Stimulated activated CD4-positive, alpha-beta T cell treated with anti-CD3 and anti-CD28 coated beads, Interleukin-4, amount 100 ng/mL, for 24 hours (primary cell): ENCODE results near the gene CSNK1G3.

Experiments used
- DNase-seq: peaks from one replicate; pipeline ENCODE4 v3.0.0-alpha.2; 2020

The CSNK1G3 gene

DNA sequence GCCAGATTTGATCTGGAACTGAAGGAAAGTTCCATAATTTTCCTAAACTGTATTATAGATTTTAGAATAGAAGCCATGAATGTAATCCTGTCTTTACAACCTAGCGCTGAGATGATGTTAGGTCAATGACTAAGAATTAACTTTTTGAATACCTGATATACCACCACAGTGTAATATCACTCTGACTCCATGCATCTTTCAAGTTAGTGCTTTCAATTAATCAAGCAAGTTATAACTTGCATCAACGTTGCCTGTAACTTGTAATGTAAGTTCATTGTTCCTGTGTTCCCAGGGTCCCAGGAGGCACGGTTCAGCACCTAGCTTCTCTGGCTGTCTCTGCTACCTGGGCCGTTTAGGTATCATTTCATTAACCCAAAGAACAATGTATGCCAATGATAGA is 139.3 kb downstream of the CSNK1G3 start:
- no peak for DNase-seq

DNA sequence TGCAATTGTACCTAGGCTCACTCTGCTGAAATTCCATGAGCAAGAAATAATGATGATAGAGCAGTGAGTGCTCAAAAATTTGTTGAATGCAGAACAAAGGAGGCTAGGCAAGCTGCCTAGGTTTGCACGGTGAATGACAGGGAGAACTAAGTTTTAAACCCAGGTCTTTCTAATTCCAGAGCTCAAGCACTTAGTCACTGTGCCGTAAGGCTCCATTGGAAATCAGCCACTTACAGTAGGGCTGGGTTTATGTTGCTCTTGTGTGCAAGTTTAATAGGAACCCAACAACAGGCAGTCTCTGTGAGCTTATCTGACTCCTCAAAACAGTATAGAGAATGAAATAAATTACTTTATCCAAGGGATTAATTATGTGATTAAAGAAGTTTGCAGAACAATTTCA is 147.0 kb downstream of the CSNK1G3 start:
- DNase-seq: no peak

DNA sequence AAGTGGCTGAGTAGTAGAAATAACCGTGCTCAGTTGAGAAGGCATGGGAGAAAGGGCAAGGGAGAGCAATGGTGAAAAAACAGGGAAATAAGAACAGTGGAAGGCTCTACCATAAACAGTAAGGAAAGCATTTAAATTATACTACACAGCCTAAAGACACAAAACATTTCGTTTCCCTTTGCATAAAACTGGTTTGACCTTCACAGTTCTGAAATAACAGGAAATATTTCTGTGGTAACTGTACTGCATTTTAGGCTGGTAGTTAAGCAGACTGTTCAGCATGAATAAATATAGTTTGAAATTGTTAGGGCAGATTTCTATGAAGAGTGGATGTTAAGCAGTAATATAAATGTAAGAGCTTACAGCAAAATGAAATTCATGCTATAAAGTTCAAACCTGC is 147.5 kb downstream of the CSNK1G3 start:
- DNase-seq: no peak

DNA sequence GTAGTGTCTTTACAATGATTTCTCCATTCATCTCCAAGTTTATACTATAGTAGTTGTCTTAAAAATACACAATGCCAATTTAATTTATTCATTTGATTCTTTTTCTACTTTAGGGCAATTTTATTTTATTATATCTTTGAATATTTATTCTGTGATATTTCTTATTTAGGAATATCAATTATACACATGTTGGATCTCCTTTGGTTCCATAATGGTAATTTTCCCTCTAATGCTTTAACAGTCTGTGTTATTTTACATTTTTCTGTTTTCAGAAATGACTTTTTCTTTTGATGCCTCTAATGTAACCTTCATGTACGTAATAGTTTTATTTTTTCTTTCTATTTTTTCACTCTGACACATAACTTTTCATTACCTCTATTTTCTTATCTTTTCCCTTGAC is 153.0 kb downstream of the CSNK1G3 start:
- DNase-seq: no peak

DNA sequence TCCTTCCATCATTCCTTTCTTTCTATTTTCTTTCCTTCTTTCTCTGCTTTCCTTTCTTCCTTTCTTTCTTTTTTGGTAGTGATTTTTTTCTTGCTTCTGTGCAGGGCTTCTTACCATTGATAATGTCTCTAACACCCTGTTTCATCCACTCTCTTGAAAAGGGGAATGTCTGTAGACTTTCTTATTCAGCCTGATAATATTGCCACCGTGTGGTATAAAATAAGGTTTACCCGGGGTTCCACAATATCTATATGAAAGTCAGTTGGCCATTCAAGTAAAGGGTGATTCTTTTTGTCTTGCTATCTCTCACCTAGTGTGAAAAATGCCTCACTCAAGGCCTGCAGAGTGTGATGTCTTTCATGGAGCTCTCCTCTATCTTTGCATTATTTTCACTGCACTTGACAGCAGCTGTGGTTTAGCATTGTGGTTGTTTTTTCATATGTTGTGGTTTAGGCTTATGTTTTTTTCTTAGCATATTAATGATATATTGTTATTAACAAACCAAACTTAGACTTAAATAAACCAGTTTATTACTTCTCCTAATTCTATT is 153.9 kb downstream of the CSNK1G3 start:
- no peak for DNase-seq
